Activated naive CD8-positive, alpha-beta T cell treated with anti-CD3 and anti-CD28 coated beads, Interleukin-2, amount 50 U/mL, for 24 hours (primary cell): ENCODE data around the gene DCC.
"Not testable (repeated sequence)": the region's sequence is repeated elsewhere in the genome, so short reads cannot be mapped to it uniquely, and the experiment has no call there.

ENCODE experiments used
- ATAC-seq: fragments of 150-1000 bp; cut with Tn5 transposase; one replicate; pipeline ENCODE4 v1.10.0; 2021
- DNase-seq: peaks from one replicate; pipeline ENCODE4 v3.0.0; 2021
- H3K27ac Mint-ChIP-seq: one replicate; pipeline ENCODE4 v1.8.0; 2021; ENCODE audit warnings: mild to moderate bottlenecking, mixed read lengths
- H3K27me3 Mint-ChIP-seq: one replicate; pipeline ENCODE4 v1.8.0; 2021; ENCODE audit warnings: mixed read lengths
- H3K36me3 Mint-ChIP-seq: one replicate; pipeline ENCODE4 v1.8.0; 2021; ENCODE audit warnings: low read depth, mixed read lengths
- H3K4me1 Mint-ChIP-seq: one replicate; pipeline ENCODE4 v1.8.0; 2021; ENCODE audit warnings: mixed read lengths
- H3K4me3 Mint-ChIP-seq: one replicate; pipeline ENCODE4 v1.8.0; 2021; ENCODE audit warnings: mild to moderate bottlenecking, moderate library complexity, mixed read lengths
- H3K9me3 Mint-ChIP-seq: one replicate; pipeline ENCODE4 v1.8.0; 2021; ENCODE audit warnings: mixed read lengths

Gene DCC

GRCh38 chr18:53478155-53478554 lies 1138.2 kb downstream of the DCC start:
- Mint-ChIP-seq H3K27ac (no peak overlapping the region), H3K4me3 (no peak overlapping the region), H3K9me3 (peaks cover 6% of the 10 kb centered on the region), H3K36me3 (no peaks in the 10 kb centered on the region), H3K4me1 (no peaks in the 10 kb centered on the region), H3K27me3 (no peaks in the 10 kb centered on the region)
- ATAC-seq (no peak), DNase-seq (no peak)

- ATAC-seq = no peak
- no peaks in the 10 kb centered on the region for H3K4me1 Mint-ChIP-seq
- no peak for DNase-seq
- H3K36me3 Mint-ChIP-seq = no peaks in the 10 kb centered on the region
- H3K9me3 Mint-ChIP-seq = no peaks in the 10 kb centered on the region
- no peaks in the 10 kb centered on the region for H3K27me3 Mint-ChIP-seq
- H3K27ac Mint-ChIP-seq = no peak overlapping the region
- H3K4me3 Mint-ChIP-seq = no peak overlapping the region
Measured at GRCh38 chr18:53486296-53486695, 1146.3 kb downstream of the DCC start.

- DNase-seq (no peak), ATAC-seq (no peak)
- no peaks in the 10 kb centered on the region for H3K4me1 Mint-ChIP-seq
- H3K9me3 Mint-ChIP-seq = peaks cover 11% of the 10 kb centered on the region
- no peak overlapping the region for H3K27ac Mint-ChIP-seq
- no peaks in the 10 kb centered on the region for H3K27me3 Mint-ChIP-seq
- no peak overlapping the region for H3K4me3 Mint-ChIP-seq
- no peaks in the 10 kb centered on the region for H3K36me3 Mint-ChIP-seq
Measured at GRCh38 chr18:53489266-53489665, 1149.3 kb downstream of the DCC start.

- Mint-ChIP-seq H3K27me3 (no peaks in the 10 kb centered on the region), H3K9me3 (peaks cover 11% of the 10 kb centered on the region), H3K4me1 (no peaks in the 10 kb centered on the region), H3K27ac (no peak overlapping the region), H3K4me3 (no peak overlapping the region), H3K36me3 (no peaks in the 10 kb centered on the region)
- no peak for ATAC-seq
- no peak for DNase-seq
Measured at GRCh38 chr18:53490019-53490418, 1150.0 kb downstream of the DCC start.

- ATAC-seq = no peak
- H3K27me3 Mint-ChIP-seq = no peaks in the 10 kb centered on the region
Measured at GRCh38 chr18:53496028-53496427, 1156.0 kb downstream of the DCC start.

GRCh38 chr18:53503914-53504441 lies 1164.0 kb downstream of the DCC start:
- no peak overlapping the region for H3K4me3 Mint-ChIP-seq
- no peaks in the 10 kb centered on the region for H3K9me3 Mint-ChIP-seq
- no peaks in the 10 kb centered on the region for H3K36me3 Mint-ChIP-seq
- H3K27ac Mint-ChIP-seq = no peak overlapping the region
- DNase-seq (no peak), ATAC-seq (no peak)
- H3K4me1 Mint-ChIP-seq = no peaks in the 10 kb centered on the region
- H3K27me3 Mint-ChIP-seq = no peaks in the 10 kb centered on the region

More at GRCh38 chr18:53496028-53496427, 1156.0 kb downstream of the DCC start:
- no peaks in the 10 kb centered on the region for H3K36me3 Mint-ChIP-seq
- H3K27ac Mint-ChIP-seq = no peak overlapping the region
- DNase-seq = no peak
- no peaks in the 10 kb centered on the region for H3K4me1 Mint-ChIP-seq
- peaks cover 11% of the 10 kb centered on the region for H3K9me3 Mint-ChIP-seq
- H3K4me3 Mint-ChIP-seq = no peak overlapping the region

GRCh38 chr18:53508529-53508928 lies 1168.5 kb downstream of the DCC start:
- no peak for ATAC-seq
- Mint-ChIP-seq H3K27me3 (no peaks in the 10 kb centered on the region), H3K9me3 (no peaks in the 10 kb centered on the region), H3K36me3 (no peaks in the 10 kb centered on the region), H3K4me3 (no peak overlapping the region), H3K27ac (no peak overlapping the region), H3K4me1 (no peaks in the 10 kb centered on the region)
- no peak for DNase-seq

- no peaks in the 10 kb centered on the region for H3K27me3 Mint-ChIP-seq
- no peak overlapping the region for H3K4me3 Mint-ChIP-seq
- no peak overlapping the region for H3K27ac Mint-ChIP-seq
- H3K4me1 Mint-ChIP-seq = no peaks in the 10 kb centered on the region
- DNase-seq (no peak), ATAC-seq (no peak)
- H3K9me3 Mint-ChIP-seq = no peaks in the 10 kb centered on the region
- H3K36me3 Mint-ChIP-seq = no peaks in the 10 kb centered on the region
Measured at GRCh38 chr18:53509886-53510285, 1169.9 kb downstream of the DCC start.

- H3K27ac Mint-ChIP-seq, H3K4me1 Mint-ChIP-seq, ATAC-seq, H3K4me3 Mint-ChIP-seq, H3K9me3 Mint-ChIP-seq, H3K36me3 Mint-ChIP-seq, H3K27me3 Mint-ChIP-seq, DNase-seq: not testable (repeated sequence)
Measured at GRCh38 chr18:53511725-53512124, 1171.7 kb downstream of the DCC start.

- H3K4me1 Mint-ChIP-seq = no peaks in the 10 kb centered on the region
- H3K4me3 Mint-ChIP-seq = no peak overlapping the region
- H3K9me3 Mint-ChIP-seq = peaks cover 5% of the 10 kb centered on the region
- no peak for ATAC-seq
- H3K27ac Mint-ChIP-seq = no peak overlapping the region
- no peak for DNase-seq
- H3K27me3 Mint-ChIP-seq = no peaks in the 10 kb centered on the region
- no peaks in the 10 kb centered on the region for H3K36me3 Mint-ChIP-seq
Measured at GRCh38 chr18:53521068-53521467, 1181.1 kb downstream of the DCC start.

- peaks cover 5% of the 10 kb centered on the region for H3K9me3 Mint-ChIP-seq
- no peak for ATAC-seq
- no peak overlapping the region for H3K27ac Mint-ChIP-seq
- H3K36me3 Mint-ChIP-seq = no peaks in the 10 kb centered on the region
- no peak overlapping the region for H3K4me3 Mint-ChIP-seq
- no peaks in the 10 kb centered on the region for H3K27me3 Mint-ChIP-seq
- no peak for DNase-seq
- no peaks in the 10 kb centered on the region for H3K4me1 Mint-ChIP-seq
Measured at GRCh38 chr18:53526101-53526870, 1186.3 kb downstream of the DCC start.

GRCh38 chr18:53527365-53527764 lies 1187.4 kb downstream of the DCC start:
- DNase-seq (no peak), ATAC-seq (no peak)
- H3K9me3 Mint-ChIP-seq = peaks cover 5% of the 10 kb centered on the region
- H3K4me3 Mint-ChIP-seq = no peak overlapping the region
- H3K27ac Mint-ChIP-seq = no peak overlapping the region
- H3K4me1 Mint-ChIP-seq = no peaks in the 10 kb centered on the region
- no peaks in the 10 kb centered on the region for H3K27me3 Mint-ChIP-seq
- H3K36me3 Mint-ChIP-seq = no peaks in the 10 kb centered on the region

- Mint-ChIP-seq H3K36me3 (no peaks in the 10 kb centered on the region), H3K4me1 (no peaks in the 10 kb centered on the region), H3K9me3 (no peaks in the 10 kb centered on the region), H3K4me3 (no peak overlapping the region), H3K27me3 (no peaks in the 10 kb centered on the region), H3K27ac (no peak overlapping the region)
- no peak for DNase-seq
- no peak for ATAC-seq
Measured at GRCh38 chr18:53531187-53531586, 1191.2 kb downstream of the DCC start.

GRCh38 chr18:53531896-53532295 lies 1191.9 kb downstream of the DCC start:
- Mint-ChIP-seq H3K36me3 (no peaks in the 10 kb centered on the region), H3K4me1 (no peaks in the 10 kb centered on the region), H3K9me3 (no peaks in the 10 kb centered on the region), H3K27ac (no peak overlapping the region), H3K27me3 (no peaks in the 10 kb centered on the region), H3K4me3 (no peak overlapping the region)
- no peak for DNase-seq
- no peak for ATAC-seq

- no peaks in the 10 kb centered on the region for H3K4me1 Mint-ChIP-seq
- no peaks in the 10 kb centered on the region for H3K9me3 Mint-ChIP-seq
- no peaks in the 10 kb centered on the region for H3K36me3 Mint-ChIP-seq
- H3K27ac Mint-ChIP-seq = no peak overlapping the region
- no peak for ATAC-seq
- no peak overlapping the region for H3K4me3 Mint-ChIP-seq
- no peaks in the 10 kb centered on the region for H3K27me3 Mint-ChIP-seq
- no peak for DNase-seq
Measured at GRCh38 chr18:53534203-53534602, 1194.2 kb downstream of the DCC start.
